ENCODE measurements around the gene WASHC2C.
"Not testable (repeated sequence)": the region's sequence is repeated elsewhere in the genome, so short reads cannot be mapped to it uniquely, and the experiment has no call there.

The WASHC2C gene

GRCh38 chr10:45756065-45756464, 29.0 kb downstream of the WASHC2C start:
- H3K4me3 ChIP-seq; H3K27ac ChIP-seq; DNase-seq (ENCODE audit: low spot score): not testable (repeated sequence)

DNA sequence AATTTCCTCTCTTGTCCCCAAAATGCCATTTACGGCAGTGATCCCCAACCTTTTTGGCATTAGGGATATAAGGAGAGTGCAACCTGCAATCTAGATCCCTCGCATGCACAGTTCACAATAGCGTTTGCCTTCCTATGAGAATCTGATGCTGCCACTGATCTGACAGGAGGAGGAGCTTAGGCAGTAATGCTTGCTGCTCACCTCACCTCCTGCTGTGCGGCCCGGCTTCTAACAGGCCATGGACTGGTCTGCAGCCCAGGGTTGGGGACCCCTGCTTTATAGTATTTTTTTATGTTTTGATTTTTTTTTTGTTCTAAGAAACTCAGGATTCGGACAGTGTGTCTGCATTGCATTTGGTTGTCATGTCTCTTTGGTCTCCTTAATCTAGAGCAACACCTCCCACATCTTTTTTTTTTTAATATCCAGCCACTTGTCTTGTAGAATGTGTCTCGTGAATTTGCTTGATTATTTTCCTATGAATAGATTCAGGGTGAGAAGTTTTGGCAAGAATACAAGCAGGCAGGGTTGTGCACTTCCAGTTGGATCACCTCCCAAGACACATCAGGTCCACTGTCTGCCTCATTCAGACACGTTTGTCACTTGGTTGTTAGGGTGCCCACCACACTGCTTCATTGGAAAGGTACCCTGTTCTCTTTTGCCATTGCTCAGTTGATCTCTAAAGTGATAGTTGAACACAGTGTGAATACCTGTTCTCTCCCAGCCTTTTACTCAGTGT, 30.8 kb downstream of the WASHC2C start:
- not testable (repeated sequence) for DNase-seq (ENCODE audit: low spot score); H3K27ac ChIP-seq

GRCh38 chr10:45761622-45762021, 34.6 kb downstream of the WASHC2C start:
- not testable (repeated sequence) for H3K4me3 ChIP-seq; DNase-seq (ENCODE audit: low spot score); H3K27ac ChIP-seq

More for the DNA sequence above, 30.8 kb downstream of the WASHC2C start:
- H3K4me3 ChIP-seq = not testable (repeated sequence)

GRCh38 chr10:45763037-45763436, 36.0 kb downstream of the WASHC2C start:
- not testable (repeated sequence) for H3K27ac ChIP-seq; H3K4me3 ChIP-seq; DNase-seq (ENCODE audit: low spot score)

- not testable (repeated sequence) for H3K4me3 ChIP-seq; DNase-seq (ENCODE audit: low spot score); H3K27ac ChIP-seq
These were observed 41.3 kb downstream of the WASHC2C start for GRCh38 chr10:45768334-45768733.

DNA sequence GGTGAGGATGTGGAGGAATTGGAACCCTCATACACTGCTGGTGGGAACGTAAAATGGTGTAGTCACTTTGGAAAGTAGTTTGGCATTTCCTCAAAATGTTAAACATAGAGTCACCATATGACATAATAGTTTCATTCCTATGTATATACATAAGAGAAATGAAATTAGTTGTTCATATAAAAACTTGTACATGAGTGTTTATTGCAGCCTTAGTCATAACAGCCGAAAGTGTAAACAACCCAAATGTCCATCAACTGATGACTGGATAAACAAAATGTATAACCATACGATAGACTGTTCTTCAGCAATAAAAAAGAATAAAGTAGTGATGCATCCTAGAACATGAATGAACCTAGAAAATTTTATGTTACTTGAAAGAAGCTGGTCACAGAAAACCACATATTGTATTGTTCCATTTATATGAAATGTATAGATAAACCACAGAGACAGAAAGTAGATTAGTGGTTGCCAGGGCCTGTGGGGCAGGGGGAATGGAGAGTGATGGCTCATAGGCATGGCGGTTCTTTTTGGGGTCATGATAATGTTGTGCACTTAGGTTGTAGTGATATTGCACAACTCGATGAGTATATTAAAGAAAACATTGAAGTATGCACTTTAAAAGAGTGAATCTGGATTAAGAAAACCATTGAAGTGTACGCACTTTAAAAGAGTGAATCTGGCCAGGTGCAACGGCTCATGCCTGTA, 44.8 kb downstream of the WASHC2C start:
- H3K4me3 ChIP-seq; DNase-seq (ENCODE audit: low spot score); H3K27ac ChIP-seq: not testable (repeated sequence)

- not testable (repeated sequence) for H3K4me3 ChIP-seq; DNase-seq (ENCODE audit: low spot score); H3K27ac ChIP-seq
These were observed 59.2 kb downstream of the WASHC2C start for GRCh38 chr10:45786217-45786616.

GRCh38 chr10:45787212-45787741, 60.2 kb downstream of the WASHC2C start:
- DNase-seq (ENCODE audit: low spot score); H3K4me3 ChIP-seq; H3K27ac ChIP-seq: not testable (repeated sequence)

- not testable (repeated sequence) for H3K4me3 ChIP-seq; DNase-seq (ENCODE audit: low spot score); H3K27ac ChIP-seq
These were observed 62.9 kb downstream of the WASHC2C start for GRCh38 chr10:45789991-45790390.

GRCh38 chr10:45790694-45791426, 63.8 kb downstream of the WASHC2C start:
- H3K27ac ChIP-seq; DNase-seq (ENCODE audit: low spot score); H3K4me3 ChIP-seq: not testable (repeated sequence)

GRCh38 chr10:45794761-45795160, 67.7 kb downstream of the WASHC2C start:
- H3K4me3 ChIP-seq; DNase-seq (ENCODE audit: low spot score); H3K27ac ChIP-seq: not testable (repeated sequence)

DNA sequence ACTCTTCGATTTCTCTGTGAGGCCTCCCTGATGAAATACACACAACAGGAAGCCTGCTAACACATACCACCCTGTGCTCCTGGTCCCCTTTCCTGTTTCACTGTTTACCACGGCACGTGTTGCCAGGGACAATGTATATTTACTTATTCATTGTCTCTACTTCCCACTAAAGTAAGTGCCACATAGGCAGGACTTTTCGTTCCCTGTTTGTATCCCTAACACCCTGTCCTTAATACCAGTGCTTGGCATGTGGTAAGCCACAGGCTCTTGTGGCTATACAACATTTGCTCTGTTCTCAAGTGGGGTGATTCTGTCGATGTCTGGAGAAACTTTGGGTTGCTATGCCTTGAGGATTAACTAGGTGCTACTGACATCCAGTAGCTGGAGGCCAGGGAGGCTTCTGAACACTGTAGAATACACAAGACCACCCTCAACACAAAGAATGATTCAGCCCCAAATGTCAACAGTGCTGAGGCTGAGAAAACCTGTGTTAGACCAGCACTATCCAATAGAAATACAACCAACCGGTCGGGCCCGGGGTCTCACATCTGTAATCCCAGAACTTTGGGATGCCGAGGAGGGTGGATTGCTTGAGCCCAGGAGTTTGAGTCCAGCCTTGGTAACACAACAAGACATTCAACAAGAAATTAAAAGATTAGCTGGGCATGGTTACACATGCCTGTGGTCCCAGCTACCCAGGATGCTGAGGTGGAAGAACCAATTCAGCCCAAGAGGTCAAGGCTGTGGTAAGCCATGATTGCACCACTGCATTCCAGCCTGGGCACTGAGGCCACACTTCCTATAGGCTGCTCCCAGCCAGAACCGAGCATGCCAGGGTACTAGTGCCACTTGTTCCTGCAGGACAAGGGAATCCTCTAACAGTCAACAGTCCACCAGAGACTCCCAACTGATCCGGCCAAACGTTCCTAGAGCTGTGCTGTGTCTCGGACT, 76.3 kb downstream of the WASHC2C start:
- not testable (repeated sequence) for DNase-seq (ENCODE audit: low spot score); H3K27ac ChIP-seq; H3K4me3 ChIP-seq

DNA sequence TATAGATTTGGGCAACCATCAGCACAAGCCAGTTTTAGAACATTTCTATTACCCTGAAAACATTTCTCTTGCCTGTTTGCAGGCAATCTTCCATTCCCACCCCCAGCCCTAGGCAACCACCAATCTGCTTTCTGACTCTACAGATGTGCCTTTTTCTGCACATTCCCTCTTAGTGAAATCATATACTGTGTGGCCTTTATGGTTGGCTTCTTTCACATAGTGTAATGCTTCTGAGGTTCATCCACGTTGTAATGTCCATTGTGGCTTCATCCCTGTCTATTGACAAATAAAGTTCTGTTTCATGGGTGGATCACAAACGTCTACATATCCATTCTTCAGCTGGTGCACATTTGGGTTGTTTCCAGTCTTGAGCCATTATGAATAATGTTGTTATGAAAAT, 77.9 kb downstream of the WASHC2C start:
- not testable (repeated sequence) for H3K4me3 ChIP-seq

More for the DNA sequence above, 77.9 kb downstream of the WASHC2C start:
- H3K27ac ChIP-seq; DNase-seq (ENCODE audit: low spot score): not testable (repeated sequence)

All from coronary artery (tissue), 2 donors.